ENCODE results near the gene ZPLD1. TPM values are rescaled to one million over a fixed set of nuclear protein-coding genes. Genes with fewer than 3 reads are reported as not detected.

The ZPLD1 gene
- total and polyA plus RNA-seq, 4 donors = 0.06 to 1.8 (median 0.56) TPM

DNA sequence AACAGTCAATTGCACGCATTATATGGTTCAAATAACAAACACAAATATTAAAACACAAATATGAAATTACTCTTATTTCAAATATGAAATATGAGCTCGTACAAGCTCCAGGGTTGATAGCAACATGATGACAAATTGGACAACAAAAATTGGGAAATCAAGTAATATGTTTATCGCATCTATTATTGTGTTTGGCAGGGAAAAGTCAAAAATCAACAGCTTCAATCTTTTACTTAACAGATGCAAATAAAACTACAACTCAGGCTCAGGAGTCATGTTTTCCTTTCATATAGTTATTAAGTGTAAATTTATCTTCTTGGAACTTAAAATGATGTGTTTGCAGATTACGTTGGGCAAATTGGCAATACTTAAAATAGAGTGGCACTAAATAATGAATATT, 41.4 kb downstream of the ZPLD1 start:
- no peak for DNase-seq (ENCODE audit: low read depth in 4 of 6, low spot score in 6 of 6)
- H3K9me3 ChIP-seq (ENCODE audit: control insufficient read depth, insufficient read depth, low read length) = no peaks in the 10 kb centered on the region
- no peaks in the 10 kb centered on the region for H3K36me3 ChIP-seq (ENCODE audit: control insufficient read depth, insufficient read depth, low read length)
- no peak overlapping the region for H3K4me3 ChIP-seq (ENCODE audit: low read depth, low read length)
- WGBS (ENCODE audit: insufficient coverage) = no CpG with 5 or more reads among the region's 4 CpGs
- no peaks in the 10 kb centered on the region for H3K4me1 ChIP-seq (ENCODE audit: control insufficient read depth, insufficient read depth, low read length)
- H3K27me3 ChIP-seq (ENCODE audit: control insufficient read depth, insufficient read depth, low read length) = no peaks in the 10 kb centered on the region
- no peak overlapping the region for H3K27ac ChIP-seq (ENCODE audit: low read depth, low read length)

DNA sequence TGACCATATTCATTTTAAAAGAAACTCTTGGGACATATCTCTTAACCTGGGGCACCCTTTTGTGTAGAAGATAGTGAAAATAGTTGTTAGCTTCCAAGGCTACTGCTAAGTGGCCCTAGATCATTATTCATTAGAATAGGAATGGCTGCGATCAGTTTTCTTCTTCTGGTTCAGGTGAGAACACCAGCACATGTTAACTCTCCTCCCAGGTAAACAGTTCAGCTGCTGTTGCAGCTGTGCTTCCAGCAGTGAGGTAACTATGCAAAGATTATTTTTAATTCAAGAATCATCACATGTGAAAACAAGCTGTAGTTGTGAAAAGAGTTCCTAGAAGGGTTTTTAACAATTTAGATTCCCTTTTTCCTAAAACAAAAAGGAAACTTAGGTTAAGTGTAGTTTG, 43.3 kb downstream of the ZPLD1 start:
- H3K4me3 ChIP-seq (ENCODE audit: low read depth, low read length) = no peak overlapping the region
- H3K9me3 ChIP-seq (ENCODE audit: control insufficient read depth, insufficient read depth, low read length) = no peaks in the 10 kb centered on the region
- no peaks in the 10 kb centered on the region for H3K36me3 ChIP-seq (ENCODE audit: control insufficient read depth, insufficient read depth, low read length)
- H3K27me3 ChIP-seq (ENCODE audit: control insufficient read depth, insufficient read depth, low read length) = no peaks in the 10 kb centered on the region
- no peak overlapping the region for H3K27ac ChIP-seq (ENCODE audit: low read depth, low read length)
- DNase-seq (ENCODE audit: low read depth in 4 of 6, low spot score in 6 of 6) = peak in 1 of 6 donors; percentile 36
- WGBS (ENCODE audit: insufficient coverage) = 83% methylated on average over 1 of the region's 1 CpG
- no peaks in the 10 kb centered on the region for H3K4me1 ChIP-seq (ENCODE audit: control insufficient read depth, insufficient read depth, low read length)

- DNase-seq (ENCODE audit: low read depth in 4 of 6, low spot score in 6 of 6) = no peak
- H3K36me3 ChIP-seq (ENCODE audit: control insufficient read depth, insufficient read depth, low read length) = no peaks in the 10 kb centered on the region
- H3K4me3 ChIP-seq (ENCODE audit: low read depth, low read length) = no peak overlapping the region
- H3K4me1 ChIP-seq (ENCODE audit: control insufficient read depth, insufficient read depth, low read length) = no peaks in the 10 kb centered on the region
- no peaks in the 10 kb centered on the region for H3K9me3 ChIP-seq (ENCODE audit: control insufficient read depth, insufficient read depth, low read length)
- WGBS (ENCODE audit: insufficient coverage) = 60% methylated on average over 1 of the region's 2 CpGs
- no peaks in the 10 kb centered on the region for H3K27me3 ChIP-seq (ENCODE audit: control insufficient read depth, insufficient read depth, low read length)
- no peak overlapping the region for H3K27ac ChIP-seq (ENCODE audit: low read depth, low read length)
Observed at GRCh38 chr3:102480139-102480538, 45.3 kb downstream of the ZPLD1 start.

GRCh38 chr3:102481050-102481449, 46.2 kb downstream of the ZPLD1 start:
- Histone ChIP-seq H3K27me3 (ENCODE audit: control insufficient read depth, insufficient read depth, low read length) (no peaks in the 10 kb centered on the region), H3K9me3 (ENCODE audit: control insufficient read depth, insufficient read depth, low read length) (no peaks in the 10 kb centered on the region), H3K4me1 (ENCODE audit: control insufficient read depth, insufficient read depth, low read length) (no peaks in the 10 kb centered on the region), H3K4me3 (ENCODE audit: low read depth, low read length) (no peak overlapping the region), H3K36me3 (ENCODE audit: control insufficient read depth, insufficient read depth, low read length) (no peaks in the 10 kb centered on the region), H3K27ac (ENCODE audit: low read depth, low read length) (no peak overlapping the region)
- 76% methylated on average over 4 of the region's 4 CpGs for WGBS (ENCODE audit: insufficient coverage)
- peak in 1 of 6 donors; percentile 67 for DNase-seq (ENCODE audit: low read depth in 4 of 6, low spot score in 6 of 6)

GRCh38 chr3:102483556-102483955, 48.7 kb downstream of the ZPLD1 start:
- Histone ChIP-seq H3K27ac (ENCODE audit: low read depth, low read length) (no peak overlapping the region), H3K36me3 (ENCODE audit: control insufficient read depth, insufficient read depth, low read length) (no peaks in the 10 kb centered on the region), H3K4me3 (ENCODE audit: low read depth, low read length) (no peak overlapping the region), H3K4me1 (ENCODE audit: control insufficient read depth, insufficient read depth, low read length) (no peaks in the 10 kb centered on the region), H3K9me3 (ENCODE audit: control insufficient read depth, insufficient read depth, low read length) (peaks cover 3% of the 10 kb centered on the region), H3K27me3 (ENCODE audit: control insufficient read depth, insufficient read depth, low read length) (no peaks in the 10 kb centered on the region)
- DNase-seq (ENCODE audit: low read depth in 4 of 6, low spot score in 6 of 6) = no peak
- WGBS (ENCODE audit: insufficient coverage) = 83% methylated on average over 1 of the region's 3 CpGs

- no peaks in the 10 kb centered on the region for H3K36me3 ChIP-seq (ENCODE audit: control insufficient read depth, insufficient read depth, low read length)
- H3K27me3 ChIP-seq (ENCODE audit: control insufficient read depth, insufficient read depth, low read length) = no peaks in the 10 kb centered on the region
- no peak for DNase-seq (ENCODE audit: low read depth in 4 of 6, low spot score in 6 of 6)
- H3K9me3 ChIP-seq (ENCODE audit: control insufficient read depth, insufficient read depth, low read length) = peaks cover 3% of the 10 kb centered on the region
- H3K4me3 ChIP-seq (ENCODE audit: low read depth, low read length) = no peak overlapping the region
- no peaks in the 10 kb centered on the region for H3K4me1 ChIP-seq (ENCODE audit: control insufficient read depth, insufficient read depth, low read length)
- no CpG with 5 or more reads among the region's 3 CpGs for WGBS (ENCODE audit: insufficient coverage)
- H3K27ac ChIP-seq (ENCODE audit: low read depth, low read length) = no peak overlapping the region
Observed at GRCh38 chr3:102484363-102484762, 49.5 kb downstream of the ZPLD1 start.

DNA sequence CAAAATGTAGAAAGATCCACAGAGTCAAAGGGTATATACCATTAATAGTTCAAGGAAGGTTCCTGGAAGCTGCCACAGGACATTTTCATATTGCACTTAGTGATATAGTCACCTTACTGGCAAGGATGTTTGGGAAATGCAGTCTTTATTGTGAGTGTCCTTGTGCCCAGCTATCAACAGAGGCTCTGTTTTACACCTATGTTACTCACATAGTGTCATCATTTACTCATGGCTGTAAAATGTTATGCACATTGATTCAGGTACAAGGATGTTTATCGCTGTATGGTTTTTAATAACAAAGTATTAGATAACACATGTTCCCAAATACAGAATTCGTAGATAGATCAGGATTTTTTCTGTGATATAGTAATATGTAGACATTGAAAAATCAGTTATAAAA, 50.9 kb downstream of the ZPLD1 start:
- Histone ChIP-seq H3K27ac (ENCODE audit: low read depth, low read length) (no peak overlapping the region), H3K9me3 (ENCODE audit: control insufficient read depth, insufficient read depth, low read length) (peaks cover 3% of the 10 kb centered on the region), H3K4me3 (ENCODE audit: low read depth, low read length) (no peak overlapping the region), H3K27me3 (ENCODE audit: control insufficient read depth, insufficient read depth, low read length) (no peaks in the 10 kb centered on the region), H3K4me1 (ENCODE audit: control insufficient read depth, insufficient read depth, low read length) (no peaks in the 10 kb centered on the region), H3K36me3 (ENCODE audit: control insufficient read depth, insufficient read depth, low read length) (no peaks in the 10 kb centered on the region)
- DNase-seq (ENCODE audit: low read depth in 4 of 6, low spot score in 6 of 6) = no peak
- no CpG with 5 or more reads among the region's 2 CpGs for WGBS (ENCODE audit: insufficient coverage)

- H3K27ac ChIP-seq (ENCODE audit: low read depth, low read length) = no peak overlapping the region
- no peaks in the 10 kb centered on the region for H3K27me3 ChIP-seq (ENCODE audit: control insufficient read depth, insufficient read depth, low read length)
- no peaks in the 10 kb centered on the region for H3K36me3 ChIP-seq (ENCODE audit: control insufficient read depth, insufficient read depth, low read length)
- peaks cover 5% of the 10 kb centered on the region for H3K9me3 ChIP-seq (ENCODE audit: control insufficient read depth, insufficient read depth, low read length)
- no peak overlapping the region for H3K4me3 ChIP-seq (ENCODE audit: low read depth, low read length)
- DNase-seq (ENCODE audit: low read depth in 4 of 6, low spot score in 6 of 6) = peak in 2 of 6 donors; percentile 2 to 51
- no peaks in the 10 kb centered on the region for H3K4me1 ChIP-seq (ENCODE audit: control insufficient read depth, insufficient read depth, low read length)
Observed at GRCh38 chr3:102488331-102488730, 53.5 kb downstream of the ZPLD1 start.

GRCh38 chr3:102492300-102492699, 57.5 kb downstream of the ZPLD1 start:
- Histone ChIP-seq H3K9me3 (ENCODE audit: control insufficient read depth, insufficient read depth, low read length) (peaks cover 2% of the 10 kb centered on the region), H3K27me3 (ENCODE audit: control insufficient read depth, insufficient read depth, low read length) (no peaks in the 10 kb centered on the region), H3K4me1 (ENCODE audit: control insufficient read depth, insufficient read depth, low read length) (no peaks in the 10 kb centered on the region), H3K27ac (ENCODE audit: low read depth, low read length) (no peak overlapping the region), H3K36me3 (ENCODE audit: control insufficient read depth, insufficient read depth, low read length) (no peaks in the 10 kb centered on the region), H3K4me3 (ENCODE audit: low read depth, low read length) (no peak overlapping the region)
- no peak for DNase-seq (ENCODE audit: low read depth in 4 of 6, low spot score in 6 of 6)
- 96% methylated on average over 7 of the region's 8 CpGs for whole genome bisulfite sequencing (ENCODE audit: insufficient coverage)

- peak in 1 of 6 donors; percentile 76 for DNase-seq (ENCODE audit: low read depth in 4 of 6, low spot score in 6 of 6)
- Histone ChIP-seq H3K27ac (ENCODE audit: low read depth, low read length) (no peak overlapping the region), H3K4me1 (ENCODE audit: control insufficient read depth, insufficient read depth, low read length) (no peaks in the 10 kb centered on the region), H3K27me3 (ENCODE audit: control insufficient read depth, insufficient read depth, low read length) (no peaks in the 10 kb centered on the region), H3K4me3 (ENCODE audit: low read depth, low read length) (no peak overlapping the region), H3K36me3 (ENCODE audit: control insufficient read depth, insufficient read depth, low read length) (no peaks in the 10 kb centered on the region), H3K9me3 (ENCODE audit: control insufficient read depth, insufficient read depth, low read length) (no peaks in the 10 kb centered on the region)
- no CpG with 5 or more reads among the region's 3 CpGs for WGBS (ENCODE audit: insufficient coverage)
Observed at GRCh38 chr3:102497571-102497970, 62.8 kb downstream of the ZPLD1 start.
